Mesenchymal stem cell (in vitro differentiated cells and primary cell): Measurements from ENCODE around the gene C19orf73.

Experiments
- DNase-seq: peaks from one replicate; pipeline ENCODE4 v3.0.0-alpha.2; 2013
- H2AFZ ChIP-seq: one replicate; pipeline ENCODE4 v1.6.1; 2013; ENCODE audit warnings: low read depth, mild to moderate bottlenecking, control low read depth, inconsistent platforms, low read length, moderate library complexity
- H2AK5ac ChIP-seq: 2 replicates; pipeline ENCODE4 v1.6.1; 2013; ENCODE audit warnings: low read length, moderate library complexity, mild to moderate bottlenecking, inconsistent platforms; ENCODE audit not compliant: severe bottlenecking
- H2BK120ac ChIP-seq: one replicate; pipeline ENCODE4 v1.6.1; 2013; ENCODE audit warnings: low read depth, mild to moderate bottlenecking, inconsistent platforms, low read length, moderate library complexity
- H2BK12ac ChIP-seq, 2 experiments: one replicate each; pipeline ENCODE4 v1.6.1; 2013; ENCODE audit warnings: inconsistent platforms in 2 of 2, low read length in 2 of 2, mild to moderate bottlenecking in 2 of 2, moderate library complexity in 2 of 2, control low read depth in 1 of 2
- H2BK15ac ChIP-seq: one replicate; pipeline ENCODE4 v1.6.1; 2013; ENCODE audit warnings: mild to moderate bottlenecking, low read depth, inconsistent platforms; ENCODE audit not compliant: poor library complexity, severe bottlenecking
- H2BK5ac ChIP-seq: 2 replicates; pipeline ENCODE4 v1.6.1; 2013; ENCODE audit warnings: low read depth, mild to moderate bottlenecking, low read length, control low read depth, inconsistent platforms; ENCODE audit not compliant: poor library complexity, severe bottlenecking
- H3K14ac ChIP-seq, 2 experiments: one replicate each; pipeline ENCODE4 v1.6.1; 2013; ENCODE audit warnings: inconsistent platforms in 2 of 2, low read length in 2 of 2, control low read depth in 1 of 2, mild to moderate bottlenecking in 1 of 2, moderate library complexity in 1 of 2
- H3K18ac ChIP-seq, 2 experiments: one replicate each; pipeline ENCODE4 v1.6.1; 2013; ENCODE audit warnings: inconsistent platforms in 2 of 2, low read length in 2 of 2, control low read depth in 1 of 2, low read depth in 1 of 2, mild to moderate bottlenecking in 1 of 2
- H3K23ac ChIP-seq, 2 experiments: one replicate each; pipeline ENCODE4 v1.6.1; 2013; ENCODE audit warnings: inconsistent platforms in 2 of 2, low read length in 2 of 2, mild to moderate bottlenecking in 2 of 2, moderate library complexity in 2 of 2, control low read depth in 1 of 2
- H3K27ac ChIP-seq: 2 replicates; pipeline ENCODE4 v1.5.1; 2013; ENCODE audit warnings: mild to moderate bottlenecking, moderate library complexity, low read length, control low read depth, inconsistent platforms; ENCODE audit not compliant: poor library complexity, severe bottlenecking
- H3K27me3 ChIP-seq, 2 experiments: 2 replicates each; pipeline versions ENCODE4 v1.6.1 to v1.7.0; 2013; ENCODE audit warnings: low read length in 2 of 2, mild to moderate bottlenecking in 2 of 2, moderate library complexity in 2 of 2, control low read depth in 1 of 2, inconsistent platforms in 1 of 2; ENCODE audit not compliant: control insufficient read depth in 1 of 2, insufficient read depth in 1 of 2
- H3K36me3 ChIP-seq, 2 experiments: 2 replicates each; pipeline versions ENCODE4 v1.6.1 to v1.7.0; 2013; ENCODE audit warnings: low read length in 2 of 2, control low read depth in 1 of 2, inconsistent platforms in 1 of 2, low read depth in 1 of 2, mild to moderate bottlenecking in 1 of 2; ENCODE audit not compliant: insufficient read depth in 2 of 2, control insufficient read depth in 1 of 2
- H3K4ac ChIP-seq, 2 experiments: one replicate each; pipeline ENCODE4 v1.6.1; 2013; ENCODE audit warnings: inconsistent platforms in 2 of 2, low read length in 2 of 2, mild to moderate bottlenecking in 2 of 2, moderate library complexity in 2 of 2, control low read depth in 1 of 2, low read depth in 1 of 2
- H3K4me1 ChIP-seq: 2 replicates; pipeline ENCODE4 v1.6.1; 2013; ENCODE audit warnings: low read depth, low read length, control low read depth; ENCODE audit not compliant: control insufficient read depth, insufficient read depth
- H3K4me2 ChIP-seq: 2 replicates; pipeline ENCODE4 v1.6.1; 2013; ENCODE audit warnings: low read length, mild to moderate bottlenecking, inconsistent platforms; ENCODE audit not compliant: poor library complexity, severe bottlenecking
- H3K4me3 ChIP-seq, 2 experiments: 2 replicates each; pipeline versions ENCODE4 v1.5.1 to v1.7.0; 2013; ENCODE audit warnings: low read length in 2 of 2, mild to moderate bottlenecking in 2 of 2, control low read depth in 1 of 2, low read depth in 1 of 2; ENCODE audit not compliant: insufficient read depth in 1 of 2
- H3K79me1 ChIP-seq: replicated peaks from 2 replicates; pipeline ENCODE4 v1.6.1; 2013; ENCODE audit warnings: mild to moderate bottlenecking, control low read depth, low read length, inconsistent platforms; ENCODE audit not compliant: poor library complexity, severe bottlenecking
- H3K9ac ChIP-seq: 2 replicates; pipeline ENCODE4 v1.7.0; 2013; ENCODE audit warnings: mild to moderate bottlenecking, low read length, moderate library complexity
- H3K9me3 ChIP-seq: 2 replicates; pipeline ENCODE4 v1.7.0; 2013; ENCODE audit warnings: mild to moderate bottlenecking, low read length; ENCODE audit not compliant: control insufficient read depth
- H4K8ac ChIP-seq: one replicate; pipeline ENCODE4 v1.6.1; 2013; ENCODE audit warnings: inconsistent platforms, mild to moderate bottlenecking, low read length, moderate library complexity
- H4K91ac ChIP-seq: one replicate; pipeline ENCODE4 v1.6.1; 2013; ENCODE audit warnings: mild to moderate bottlenecking, low read length, inconsistent platforms
- WGBS: methylation state at CpG from one replicate; pipeline ENCODE4 v1.1.7; 2013; ENCODE audit warnings: mixed read lengths; 5-methylcytosine and 5-hydroxymethylcytosine counted together

C19orf73 gene

GRCh38 chr19:49091391-49092038, 27.4 kb downstream of the C19orf73 start:
- Histone ChIP-seq H3K4me3 (no peak overlapping the region), H3K4me1 (peaks cover 12% of the 10 kb centered on the region), H2BK120ac (no peak overlapping the region), H4K8ac (no peak overlapping the region), H2AFZ (no peak overlapping the region), H2BK12ac (no peak overlapping the region), H3K27ac (no peak overlapping the region), H3K4me2 (no peak overlapping the region), H2BK15ac (no peak overlapping the region), H2AK5ac (no peak overlapping the region), H3K23ac (no peak overlapping the region), H3K79me1 (peaks cover 10% of the 10 kb centered on the region), H4K91ac (no peak overlapping the region), H3K18ac (no peak overlapping the region), H3K9me3 (no peaks in the 10 kb centered on the region), H2BK5ac (no peak overlapping the region), H3K27me3 (no peaks in the 10 kb centered on the region), H3K4ac (no peak overlapping the region), H3K9ac (no peak overlapping the region), H3K36me3 (peaks cover 78 to 84% of the 10 kb centered on the region in 2 experiments), H3K14ac (no peak overlapping the region)
- WGBS = 96% methylated on average over 16 of the region's 17 CpGs
- DNase-seq = no peak

DNA sequence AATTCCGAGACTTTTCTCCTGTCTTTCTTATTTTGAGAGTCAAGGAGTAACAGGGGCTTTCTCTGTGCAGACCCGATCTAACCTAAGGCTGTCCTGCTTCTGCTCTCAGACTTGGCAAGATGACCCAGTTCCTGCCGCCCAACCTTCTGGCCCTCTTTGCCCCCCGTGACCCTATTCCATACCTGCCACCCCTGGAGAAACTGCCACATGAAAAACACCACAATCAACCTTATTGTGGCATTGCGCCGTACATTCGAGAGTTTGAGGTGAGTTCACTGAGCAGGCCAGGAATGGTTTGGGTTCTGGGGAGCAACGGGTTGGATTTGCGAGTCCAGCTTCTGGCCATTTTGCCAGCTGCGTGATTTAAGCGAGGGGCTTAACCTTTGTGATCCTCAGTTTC, 32.6 kb downstream of the C19orf73 start:
- peak overlapping the region; percentile 72 to 95 for H3K4me3 ChIP-seq
- no peaks in the 10 kb centered on the region for H3K9me3 ChIP-seq
- H2AK5ac ChIP-seq = no peak overlapping the region
- no peak overlapping the region for H2AFZ ChIP-seq
- peaks cover 34 to 35% of the 10 kb centered on the region in 2 experiments for H3K36me3 ChIP-seq
- H3K14ac ChIP-seq = no peak overlapping the region
- DNase-seq = no peak
- H3K79me1 ChIP-seq = peaks cover 2% of the 10 kb centered on the region
- peaks cover 18% of the 10 kb centered on the region for H3K4me1 ChIP-seq
- no peak overlapping the region for H4K91ac ChIP-seq
- H3K4me2 ChIP-seq = peak overlapping the region; percentile 89
- no peaks in the 10 kb centered on the region for H3K27me3 ChIP-seq
- no peak overlapping the region for H3K18ac ChIP-seq
- H2BK12ac ChIP-seq = peak overlapping the region in 1 of 2 experiments; percentile 6
- WGBS = 82% methylated on average over 10 of the region's 11 CpGs
- no peak overlapping the region for H2BK120ac ChIP-seq
- H2BK15ac ChIP-seq = no peak overlapping the region
- no peak overlapping the region for H3K23ac ChIP-seq
- H2BK5ac ChIP-seq = no peak overlapping the region
- H4K8ac ChIP-seq = no peak overlapping the region
- no peak overlapping the region for H3K27ac ChIP-seq
- peak overlapping the region; percentile 98 for H3K9ac ChIP-seq
- no peak overlapping the region for H3K4ac ChIP-seq

- H3K4ac ChIP-seq = peak overlapping the region; percentile 32 to 62
- H3K79me1 ChIP-seq = peaks cover 2% of the 10 kb centered on the region
- H2BK12ac ChIP-seq = no peak overlapping the region
- no peak overlapping the region for H3K23ac ChIP-seq
- H4K8ac ChIP-seq = no peak overlapping the region
- no peak for DNase-seq
- H3K9ac ChIP-seq = peak overlapping the region; percentile 98
- no peak overlapping the region for H4K91ac ChIP-seq
- H2AFZ ChIP-seq = no peak overlapping the region
- H2BK15ac ChIP-seq = no peak overlapping the region
- H2AK5ac ChIP-seq = no peak overlapping the region
- peak overlapping the region; percentile 72 to 95 for H3K4me3 ChIP-seq
- peak overlapping the region; percentile 40 for H2BK5ac ChIP-seq
- H3K36me3 ChIP-seq = peaks cover 29 to 30% of the 10 kb centered on the region in 2 experiments
- H3K9me3 ChIP-seq = no peaks in the 10 kb centered on the region
- peak overlapping the region; percentile 89 for H3K4me2 ChIP-seq
- peak overlapping the region; percentile 85 to 89 for H3K18ac ChIP-seq
- peak overlapping the region in 1 of 2 experiments; percentile 12 for H3K14ac ChIP-seq
- H2BK120ac ChIP-seq = peak overlapping the region; percentile 42
- H3K27ac ChIP-seq = peak overlapping the region; percentile 64
- H3K4me1 ChIP-seq = peaks cover 18% of the 10 kb centered on the region
- H3K27me3 ChIP-seq = no peaks in the 10 kb centered on the region
- 7% methylated on average over 14 of the region's 14 CpGs for WGBS
These were observed 33.1 kb downstream of the C19orf73 start for GRCh38 chr19:49085868-49086232.

DNA sequence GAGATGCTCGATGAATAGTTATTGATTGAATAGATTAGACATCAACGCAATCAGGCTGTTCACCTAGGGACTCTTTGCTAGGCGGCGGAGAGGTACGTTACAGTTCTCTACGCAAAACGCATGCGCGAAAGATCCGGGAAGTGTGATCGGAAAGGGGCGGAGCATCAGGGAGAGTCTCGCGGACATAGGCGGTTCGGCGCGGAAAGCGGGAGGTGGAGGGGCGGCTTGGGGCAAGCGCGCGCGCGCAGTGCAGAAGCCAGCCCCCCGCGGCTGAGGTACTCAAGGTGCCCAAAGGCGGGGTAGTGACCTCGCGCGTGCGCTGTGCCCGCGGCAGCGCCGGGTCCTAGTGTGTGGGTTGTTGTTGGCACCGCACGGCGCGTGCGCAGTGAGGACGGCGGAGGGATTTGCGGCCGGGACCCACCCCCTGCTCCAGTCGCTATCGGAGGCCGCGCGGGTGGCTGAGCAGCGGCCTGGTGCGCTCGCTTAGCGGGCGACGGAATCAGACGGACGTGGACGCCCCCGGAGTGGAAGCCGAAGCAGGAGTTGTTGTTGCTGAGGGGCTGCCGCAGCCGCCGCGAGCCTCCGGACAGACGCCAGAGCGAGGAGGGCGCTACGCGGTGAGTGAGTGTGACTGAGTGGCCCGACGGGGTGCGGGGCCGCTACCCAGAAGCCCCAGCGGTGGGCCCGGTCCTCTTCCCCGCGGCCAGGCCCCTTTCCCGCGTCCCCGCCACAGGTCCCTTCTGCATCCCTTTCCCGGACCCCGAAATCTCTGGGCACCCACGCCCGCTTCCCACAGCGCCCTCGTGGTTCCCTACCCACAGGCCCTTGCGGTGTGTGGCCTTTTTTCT, 33.7 kb downstream of the C19orf73 start, which contains the start of gene SNRNP70:
Gene SNRNP70 (plus strand): TSS at position 432 of the 848 bp plus-strand sequence. CDS start 964 bp downstream, outside the sequence.
- no peaks in the 10 kb centered on the region for H3K9me3 ChIP-seq
- peak within 1 kb of the TSS; percentile 98 for H3K9ac ChIP-seq
- peak within 1 kb of the TSS; percentile 79 for H3K27ac ChIP-seq
- peak within 1 kb of the TSS; percentile 96 for H4K8ac ChIP-seq
- H3K36me3 ChIP-seq = peaks cover 23 to 24% of the 10 kb centered on the region in 2 experiments
- H3K18ac ChIP-seq = peak within 1 kb of the TSS; percentile 85 to 89
- peak within 1 kb of the TSS; percentile 74 for H4K91ac ChIP-seq
- H2AK5ac ChIP-seq = peak within 1 kb of the TSS; percentile 53
- H3K4me1 ChIP-seq = peaks cover 17% of the 10 kb centered on the region
- peak within 1 kb of the TSS; percentile 40 for H2BK5ac ChIP-seq
- no peak within 1 kb of the TSS for H2AFZ ChIP-seq
- peak within 1 kb of the TSS in 1 of 2 experiments; percentile 6 for H2BK12ac ChIP-seq
- peak within 1 kb of the TSS; percentile 55 to 62 for H3K4ac ChIP-seq
- WGBS = under 1% methylated on average over 55 of the region's 89 CpGs
- no peaks in the 10 kb centered on the region for H3K79me1 ChIP-seq
- H2BK120ac ChIP-seq = peak within 1 kb of the TSS; percentile 42
- H3K14ac ChIP-seq = peak within 1 kb of the TSS in 1 of 2 experiments; percentile 12
- H3K4me3 ChIP-seq = peak within 1 kb of the TSS; percentile 72 to 95
- H3K23ac ChIP-seq = no peak within 1 kb of the TSS
- H2BK15ac ChIP-seq = peak within 1 kb of the TSS; percentile 44
- no peaks in the 10 kb centered on the region for H3K27me3 ChIP-seq
- peak within 1 kb of the TSS; percentile 89 for H3K4me2 ChIP-seq
- peak; percentile 99 for DNase-seq
